DND-41 (cell line): Measurements from ENCODE around the gene FSCN2.

Source experiments
- ATAC-seq: fragments of 200-7000 bp; cut with Tn5 transposase; 3 replicates; pipeline ENCODE4 v1.9.1; 2021; ENCODE audit warnings: low read depth; ENCODE audit not compliant: insufficient read depth
- DNase-seq: peaks from one replicate; pipeline ENCODE4 v3.0.0-alpha.2; 2020
- H2AFZ ChIP-seq: 2 replicates; pipeline ENCODE4 v1.6.0; 2012; ENCODE audit warnings: low read depth, low read length
- H3K27ac ChIP-seq: 2 replicates; pipeline ENCODE4 v1.5.1; 2012; ENCODE audit warnings: low read length, inconsistent platforms
- H3K27me3 ChIP-seq: fragments of 200-600 bp; sonication (generic); 2 replicates; pipeline ENCODE4 v1.6.0; 2012; ENCODE audit warnings: low read length, mild to moderate bottlenecking, inconsistent platforms; ENCODE audit not compliant: insufficient read depth, poor library complexity
- H3K36me3 ChIP-seq: 2 replicates; pipeline ENCODE4 v1.5.1; 2012; ENCODE audit warnings: low read length, inconsistent platforms; ENCODE audit not compliant: insufficient read depth
- H3K4me1 ChIP-seq: 2 replicates; pipeline ENCODE4 v1.5.1; 2012; ENCODE audit warnings: mild to moderate bottlenecking, low read length; ENCODE audit not compliant: insufficient read depth
- H3K4me2 ChIP-seq: 2 replicates; pipeline ENCODE4 v1.6.0; 2012; ENCODE audit warnings: mild to moderate bottlenecking, moderate library complexity, low read length, inconsistent platforms; ENCODE audit not compliant: insufficient read depth
- H3K4me3 ChIP-seq, 2 experiments: fragments of 200-600 bp in 1 of 2; shearing (Covaris generic) in 1 of 2; 2 replicates each; pipeline ENCODE4 v1.5.1; 2012 to 2016; ENCODE audit warnings: inconsistent platforms in 2 of 2, low read length in 2 of 2, mild to moderate bottlenecking in 2 of 2, low read depth in 1 of 2, moderate library complexity in 1 of 2
- H3K79me2 ChIP-seq: 2 replicates; pipeline ENCODE4 v1.6.0; 2012; ENCODE audit warnings: low read length, inconsistent platforms; ENCODE audit not compliant: insufficient read depth
- H3K9ac ChIP-seq: 2 replicates; pipeline ENCODE4 v1.6.0; 2012; ENCODE audit warnings: low read depth, mild to moderate bottlenecking, inconsistent platforms, low read length, moderate library complexity
- H3K9me3 ChIP-seq: 2 replicates; pipeline ENCODE4 v1.5.1; 2012; ENCODE audit warnings: low read length, moderate library complexity, mild to moderate bottlenecking, inconsistent platforms; ENCODE audit not compliant: insufficient read depth, severe bottlenecking
- H4K20me1 ChIP-seq: 2 replicates; pipeline ENCODE4 v1.6.0; 2012; ENCODE audit warnings: low read length; ENCODE audit not compliant: insufficient read depth
- CTCF ChIP-seq: IDR thresholded peaks from 2 replicates; pipeline ENCODE4 v1.5.1; 2012; ENCODE audit warnings: borderline replicate concordance, low read length, moderate library complexity, mild to moderate bottlenecking; ENCODE audit not compliant: poor library complexity, severe bottlenecking; ENCODE audit errors: extremely low read depth
- EZH2 ChIP-seq: IDR thresholded peaks from 3 replicates; pipeline ENCODE4 v1.6.1; 2012; ENCODE audit warnings: borderline replicate concordance, low read depth, mild to moderate bottlenecking, moderate library complexity, low read length, inconsistent platforms; ENCODE audit not compliant: severe bottlenecking

Gene FSCN2

GRCh38 chr17:81542431-81543338 lies 14.5 kb downstream of the FSCN2 start:
- Histone ChIP-seq H2AFZ (no peak overlapping the region), H3K27ac (no peak overlapping the region), H3K9me3 (no peaks in the 10 kb centered on the region), H3K36me3 (peaks cover 84% of the 10 kb centered on the region), H3K27me3 (no peaks in the 10 kb centered on the region), H3K4me3 (no peak overlapping the region), H3K4me2 (no peak overlapping the region), H3K9ac (no peak overlapping the region), H3K4me1 (no peaks in the 10 kb centered on the region), H4K20me1 (peaks cover 13% of the 10 kb centered on the region; the same call in 1 of the 2 replicates), H3K79me2 (no peaks in the 10 kb centered on the region)
- no peak for DNase-seq
- TF ChIP-seq CTCF (no peak), EZH2 (no peak)
- ATAC-seq = no peak

GRCh38 chr17:81543339-81543675 lies 15.1 kb downstream of the FSCN2 start:
- no peaks in the 10 kb centered on the region for H3K27me3 ChIP-seq
- ATAC-seq (no peak), DNase-seq (no peak)
- H4K20me1 ChIP-seq = peaks cover 9% of the 10 kb centered on the region; the same call in 1 of the 2 replicates
- H3K79me2 ChIP-seq = no peaks in the 10 kb centered on the region
- H3K9ac ChIP-seq = no peak overlapping the region
- no peaks in the 10 kb centered on the region for H3K9me3 ChIP-seq
- H3K27ac ChIP-seq = no peak overlapping the region
- no peaks in the 10 kb centered on the region for H3K4me1 ChIP-seq
- TF ChIP-seq CTCF (no peak), EZH2 (no peak)
- no peak overlapping the region for H3K4me3 ChIP-seq
- H2AFZ ChIP-seq = no peak overlapping the region
- peaks cover 89% of the 10 kb centered on the region for H3K36me3 ChIP-seq
- H3K4me2 ChIP-seq = no peak overlapping the region

- Histone ChIP-seq H3K79me2 (no peaks in the 10 kb centered on the region), H3K4me1 (no peaks in the 10 kb centered on the region), H2AFZ (no peak overlapping the region), H3K9me3 (no peaks in the 10 kb centered on the region), H3K27ac (no peak overlapping the region), H3K4me2 (no peak overlapping the region), H4K20me1 (peaks cover 7% of the 10 kb centered on the region; the same call in 1 of the 2 replicates), H3K4me3 (no peak overlapping the region), H3K9ac (no peak overlapping the region), H3K27me3 (no peaks in the 10 kb centered on the region), H3K36me3 (peaks cover 88% of the 10 kb centered on the region)
- ATAC-seq (no peak), DNase-seq (no peak)
- no peak for TF ChIP-seq CTCF
Observed at GRCh38 chr17:81543756-81544155, 15.6 kb downstream of the FSCN2 start.
